HG03520 (cell line): ENCODE measurements around the gene PCDHB12.
"Not testable (repeated sequence)": the region's sequence is repeated elsewhere in the genome, so short reads cannot be mapped to it uniquely, and the experiment has no call there.

ENCODE experiments used
- ATAC-seq: cut with Tn5 transposase; IDR thresholded peaks from one replicate; pipeline ENCODE4 v1.9.1; 2021; ENCODE audit warnings: mild to moderate bottlenecking, moderate library complexity; ENCODE audit not compliant: unreplicated experiment

The PCDHB12 gene

DNA sequence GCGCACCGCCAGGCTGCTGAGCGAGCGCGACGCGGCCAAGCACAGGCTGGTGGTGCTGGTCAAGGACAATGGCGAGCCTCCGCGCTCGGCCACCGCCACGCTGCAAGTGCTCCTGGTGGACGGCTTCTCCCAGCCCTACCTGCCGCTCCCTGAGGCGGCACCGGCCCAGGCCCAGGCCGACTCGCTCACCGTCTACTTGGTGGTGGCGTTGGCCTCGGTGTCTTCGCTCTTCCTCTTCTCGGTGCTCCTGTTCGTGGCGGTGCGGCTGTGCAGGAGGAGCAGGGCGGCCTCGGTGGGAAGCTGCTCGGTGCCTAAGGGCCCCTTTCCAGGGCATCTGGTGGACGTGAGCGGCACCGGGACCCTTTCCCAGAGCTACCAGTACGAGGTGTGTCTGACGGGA, 6.9 kb upstream of the PCDHB12 start:
- not testable (repeated sequence) for ATAC-seq

DNA sequence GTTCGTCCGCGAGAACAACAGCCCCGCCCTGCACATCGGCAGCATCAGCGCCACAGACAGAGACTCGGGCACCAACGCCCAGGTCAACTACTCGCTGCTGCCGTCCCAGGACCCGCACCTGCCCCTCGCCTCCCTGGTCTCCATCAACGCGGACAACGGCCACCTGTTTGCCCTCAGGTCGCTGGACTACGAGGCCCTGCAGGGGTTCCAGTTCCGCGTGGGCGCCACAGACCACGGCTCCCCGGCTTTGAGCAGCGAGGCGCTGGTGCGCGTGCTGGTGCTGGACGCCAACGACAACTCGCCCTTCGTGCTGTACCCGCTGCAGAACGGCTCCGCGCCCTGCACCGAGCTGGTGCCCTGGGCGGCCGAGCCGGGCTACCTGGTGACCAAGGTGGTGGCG, 1.8 kb downstream of the PCDHB12 start:
- not testable (repeated sequence) for ATAC-seq

DNA sequence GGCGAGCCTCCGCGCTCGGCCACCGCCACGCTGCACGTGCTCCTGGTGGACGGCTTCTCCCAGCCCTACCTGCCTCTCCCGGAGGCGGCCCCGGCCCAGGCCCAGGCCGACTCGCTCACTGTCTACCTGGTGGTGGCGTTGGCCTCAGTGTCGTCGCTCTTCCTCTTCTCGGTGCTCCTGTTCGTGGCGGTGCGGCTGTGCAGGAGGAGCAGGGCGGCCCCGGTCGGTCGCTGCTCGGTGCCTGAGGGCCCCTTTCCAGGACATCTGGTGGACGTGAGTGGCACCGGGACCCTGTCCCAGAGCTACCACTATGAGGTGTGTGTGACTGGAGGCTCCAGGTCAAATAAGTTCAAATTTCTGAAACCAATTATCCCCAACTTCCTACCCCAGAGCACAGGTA, 2.3 kb downstream of the PCDHB12 start:
- ATAC-seq, result not testable (repeated sequence)

DNA sequence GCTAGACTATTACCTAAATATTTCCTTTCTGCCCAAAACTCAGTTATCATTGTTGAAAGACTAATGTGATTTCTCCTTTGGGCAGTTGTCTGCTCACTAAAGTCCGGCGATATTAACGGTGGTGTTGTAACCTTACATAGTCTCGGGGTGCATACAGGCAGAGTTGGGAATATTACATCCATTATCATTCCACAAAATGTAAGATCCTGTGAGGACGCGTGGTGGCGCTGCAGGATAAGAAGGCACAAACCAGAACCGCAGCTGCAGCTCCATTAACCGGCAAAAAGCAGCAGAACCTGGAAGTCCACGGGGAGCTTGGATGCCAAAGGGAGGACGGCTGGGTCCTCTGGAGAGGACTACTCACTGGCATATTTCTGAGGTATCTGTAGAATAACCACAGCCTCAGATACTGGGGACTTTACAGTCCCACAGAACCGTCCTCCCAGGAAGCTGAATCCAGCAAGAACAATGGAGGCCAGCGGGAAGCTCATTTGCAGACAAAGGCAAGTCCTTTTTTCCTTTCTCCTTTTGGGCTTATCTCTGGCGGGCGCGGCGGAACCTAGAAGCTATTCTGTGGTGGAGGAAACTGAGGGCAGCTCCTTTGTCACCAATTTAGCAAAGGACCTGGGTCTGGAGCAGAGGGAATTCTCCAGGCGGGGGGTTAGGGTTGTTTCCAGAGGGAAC, 5.3 kb downstream of the PCDHB12 start, which contains the start of gene PCDHB13:
PCDHB13 (plus strand) TSS at position 264 of the 684 bp plus-strand sequence; CDS start at position 469, 205 bp downstream.
- not testable (repeated sequence) for ATAC-seq

DNA sequence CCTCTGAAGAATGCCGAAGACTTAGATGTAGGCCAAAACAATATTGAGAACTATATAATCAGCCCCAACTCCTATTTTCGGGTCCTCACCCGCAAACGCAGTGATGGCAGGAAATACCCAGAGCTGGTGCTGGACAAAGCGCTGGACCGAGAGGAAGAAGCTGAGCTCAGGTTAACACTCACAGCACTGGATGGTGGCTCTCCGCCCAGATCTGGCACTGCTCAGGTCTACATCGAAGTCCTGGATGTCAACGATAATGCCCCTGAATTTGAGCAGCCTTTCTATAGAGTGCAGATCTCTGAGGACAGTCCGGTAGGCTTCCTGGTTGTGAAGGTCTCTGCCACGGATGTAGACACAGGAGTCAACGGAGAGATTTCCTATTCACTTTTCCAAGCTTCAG, 6.1 kb downstream of the PCDHB12 start:
- not testable (repeated sequence) for ATAC-seq

DNA sequence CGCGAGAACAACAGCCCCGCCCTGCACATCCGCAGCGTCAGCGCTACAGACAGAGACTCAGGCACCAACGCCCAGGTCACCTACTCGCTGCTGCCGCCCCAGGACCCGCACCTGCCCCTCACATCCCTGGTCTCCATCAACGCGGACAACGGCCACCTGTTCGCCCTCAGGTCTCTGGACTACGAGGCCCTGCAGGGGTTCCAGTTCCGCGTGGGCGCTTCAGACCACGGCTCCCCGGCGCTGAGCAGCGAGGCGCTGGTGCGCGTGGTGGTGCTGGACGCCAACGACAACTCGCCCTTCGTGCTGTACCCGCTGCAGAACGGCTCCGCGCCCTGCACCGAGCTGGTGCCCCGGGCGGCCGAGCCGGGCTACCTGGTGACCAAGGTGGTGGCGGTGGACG, 7.0 kb downstream of the PCDHB12 start:
- ATAC-seq, result not testable (repeated sequence)

DNA sequence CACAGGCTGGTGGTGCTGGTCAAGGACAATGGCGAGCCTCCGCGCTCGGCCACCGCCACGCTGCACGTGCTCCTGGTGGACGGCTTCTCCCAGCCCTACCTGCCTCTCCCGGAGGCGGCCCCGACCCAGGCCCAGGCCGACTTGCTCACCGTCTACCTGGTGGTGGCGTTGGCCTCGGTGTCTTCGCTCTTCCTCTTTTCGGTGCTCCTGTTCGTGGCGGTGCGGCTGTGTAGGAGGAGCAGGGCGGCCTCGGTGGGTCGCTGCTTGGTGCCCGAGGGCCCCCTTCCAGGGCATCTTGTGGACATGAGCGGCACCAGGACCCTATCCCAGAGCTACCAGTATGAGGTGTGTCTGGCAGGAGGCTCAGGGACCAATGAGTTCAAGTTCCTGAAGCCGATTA, 7.5 kb downstream of the PCDHB12 start:
- not testable (repeated sequence) for ATAC-seq

DNA sequence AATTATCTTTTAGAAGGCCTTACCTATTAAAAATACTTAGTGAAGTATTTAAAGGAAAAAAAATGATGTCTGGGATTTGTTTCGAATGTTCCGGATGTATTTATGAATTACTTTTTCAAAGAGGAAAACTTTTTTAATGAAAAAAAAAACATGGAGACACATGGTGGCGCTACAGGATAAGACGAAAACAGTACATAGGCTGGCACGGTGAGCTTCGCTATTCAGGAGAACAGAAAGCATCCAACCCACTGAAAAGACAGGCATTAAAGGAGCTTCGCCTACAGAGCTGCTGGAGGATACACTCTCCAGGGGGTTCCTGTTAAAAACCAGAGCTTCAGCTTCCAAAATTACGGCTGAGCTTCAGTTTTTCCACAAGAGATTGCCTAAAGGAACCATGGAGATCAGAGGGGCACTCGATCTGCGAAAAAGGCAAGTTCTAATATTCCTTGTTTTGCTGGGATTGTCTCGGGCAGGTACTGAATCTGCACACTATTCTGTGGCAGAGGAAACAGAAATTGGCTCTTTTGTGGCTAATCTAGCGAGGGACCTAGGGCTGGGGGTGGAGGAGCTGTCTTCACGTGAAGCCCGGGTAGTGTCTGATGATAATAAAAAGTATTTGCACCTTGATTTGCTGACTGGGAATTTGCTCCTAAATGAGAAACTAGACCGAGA, 14.7 kb downstream of the PCDHB12 start, which contains the start of gene PCDHB14:
PCDHB14 (plus strand) TSS at position 232 of the 672 bp plus-strand sequence; CDS start at position 395, 163 bp downstream.
- ATAC-seq, result no peak

DNA sequence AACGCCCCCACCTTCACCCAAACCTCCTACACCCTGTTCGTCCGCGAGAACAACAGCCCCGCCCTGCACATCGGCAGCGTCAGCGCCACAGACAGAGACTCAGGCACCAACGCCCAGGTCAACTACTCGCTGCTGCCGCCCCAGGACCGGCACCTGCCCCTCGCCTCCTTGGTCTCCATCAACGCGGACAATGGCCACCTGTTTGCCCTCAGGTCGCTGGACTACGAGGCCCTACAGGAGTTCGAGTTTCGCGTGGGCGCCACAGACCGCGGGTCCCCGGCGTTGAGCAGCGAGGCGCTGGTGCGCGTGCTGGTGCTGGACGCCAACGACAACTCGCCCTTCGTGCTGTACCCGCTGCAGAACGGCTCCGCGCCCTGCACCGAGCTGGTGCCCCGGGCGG, 16.3 kb downstream of the PCDHB12 start:
- ATAC-seq, result not testable (repeated sequence)

DNA sequence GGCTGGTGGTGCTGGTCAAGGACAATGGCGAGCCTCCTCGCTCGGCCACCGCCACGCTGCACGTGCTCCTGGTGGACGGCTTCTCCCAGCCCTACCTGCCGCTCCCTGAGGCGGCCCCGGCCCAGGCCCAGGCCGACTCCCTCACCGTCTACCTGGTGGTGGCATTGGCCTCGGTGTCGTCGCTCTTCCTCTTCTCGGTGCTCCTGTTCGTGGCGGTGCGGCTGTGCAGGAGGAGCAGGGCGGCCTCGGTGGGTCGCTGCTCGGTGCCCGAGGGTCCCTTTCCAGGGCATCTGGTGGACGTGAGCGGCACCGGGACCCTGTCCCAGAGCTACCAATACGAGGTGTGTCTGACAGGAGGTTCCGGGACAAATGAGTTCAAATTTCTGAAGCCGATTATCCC, 16.9 kb downstream of the PCDHB12 start:
- ATAC-seq, result not testable (repeated sequence)

DNA sequence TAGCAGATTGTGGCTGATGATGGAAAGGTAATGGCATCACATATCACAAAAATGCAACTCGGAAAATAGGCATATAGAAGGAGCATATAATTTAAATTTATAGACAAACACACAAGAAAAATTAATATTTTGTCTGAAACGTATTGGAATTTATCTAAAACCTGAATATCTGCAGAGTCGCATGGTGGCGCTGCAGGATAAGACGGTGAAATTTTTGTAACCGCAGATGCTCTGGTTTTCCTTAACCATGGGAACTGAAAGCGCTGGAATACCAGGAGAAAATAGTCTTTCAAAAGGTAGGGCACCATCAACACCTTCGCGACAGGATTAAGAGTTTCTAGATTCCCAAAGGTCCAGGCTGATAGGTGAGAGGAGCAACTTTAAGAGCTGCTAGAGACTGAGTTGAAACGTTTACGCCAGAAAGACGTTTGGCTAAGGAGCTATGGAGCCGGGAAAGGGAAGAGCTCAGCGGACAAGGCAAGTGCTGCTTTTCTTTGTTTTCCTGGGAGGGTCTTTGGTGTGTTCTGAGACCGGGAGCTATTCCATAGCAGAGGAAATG, 25.7 kb downstream of the PCDHB12 start:
- no peak for ATAC-seq

DNA sequence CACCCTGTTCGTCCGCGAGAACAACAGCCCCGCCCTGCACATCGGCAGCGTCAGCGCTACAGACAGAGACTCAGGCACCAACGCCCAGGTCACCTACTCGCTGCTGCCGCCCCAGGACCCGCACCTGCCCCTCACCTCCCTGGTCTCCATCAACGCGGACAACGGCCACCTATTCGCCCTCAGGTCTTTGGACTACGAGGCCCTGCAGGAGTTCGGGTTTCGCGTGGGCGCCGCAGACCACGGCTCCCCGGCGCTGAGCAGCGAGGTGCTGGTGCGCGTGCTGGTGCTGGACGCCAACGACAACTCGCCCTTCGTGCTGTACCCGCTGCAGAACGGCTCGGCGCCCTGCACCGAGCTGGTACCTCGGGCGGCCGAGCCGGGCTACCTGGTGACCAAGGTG, 27.4 kb downstream of the PCDHB12 start:
- not testable (repeated sequence) for ATAC-seq

DNA sequence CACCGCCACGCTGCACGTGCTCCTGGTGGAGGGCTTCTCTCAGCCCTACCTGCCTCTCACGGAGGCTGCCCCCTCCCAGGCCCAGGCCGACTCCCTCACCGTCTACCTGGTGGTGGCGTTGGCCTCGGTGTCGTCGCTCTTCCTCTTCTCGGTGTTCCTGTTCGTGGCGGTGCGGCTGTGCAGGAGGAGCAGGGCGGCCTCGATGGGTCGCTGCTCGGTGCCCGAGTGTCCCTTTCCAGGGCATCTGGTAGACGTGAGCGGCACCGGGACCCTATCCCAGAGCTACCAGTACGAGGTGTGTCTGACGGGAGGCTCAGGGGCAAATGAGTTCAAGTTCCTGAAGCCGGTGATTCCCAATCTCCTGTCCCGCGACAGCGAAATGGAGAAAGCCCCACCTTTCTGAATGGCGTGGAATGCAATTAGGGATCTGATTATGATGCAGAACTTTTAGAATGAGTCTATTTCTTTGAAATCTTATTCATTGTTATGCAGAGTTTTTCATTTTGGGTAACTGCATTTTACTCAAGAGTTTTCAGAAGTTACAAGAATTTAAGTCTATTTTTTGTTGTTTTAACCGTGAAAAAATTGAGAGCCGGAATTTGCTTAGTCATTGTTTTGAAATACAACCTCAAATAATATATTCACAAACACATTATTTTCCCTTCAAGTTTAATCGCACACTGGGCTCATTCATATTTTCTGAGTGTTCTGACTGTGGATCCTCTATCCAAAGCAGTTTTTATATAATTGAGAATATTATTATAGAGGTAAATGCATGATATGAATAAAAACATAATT, 28.2 kb downstream of the PCDHB12 start:
- ATAC-seq, result no peak

DNA sequence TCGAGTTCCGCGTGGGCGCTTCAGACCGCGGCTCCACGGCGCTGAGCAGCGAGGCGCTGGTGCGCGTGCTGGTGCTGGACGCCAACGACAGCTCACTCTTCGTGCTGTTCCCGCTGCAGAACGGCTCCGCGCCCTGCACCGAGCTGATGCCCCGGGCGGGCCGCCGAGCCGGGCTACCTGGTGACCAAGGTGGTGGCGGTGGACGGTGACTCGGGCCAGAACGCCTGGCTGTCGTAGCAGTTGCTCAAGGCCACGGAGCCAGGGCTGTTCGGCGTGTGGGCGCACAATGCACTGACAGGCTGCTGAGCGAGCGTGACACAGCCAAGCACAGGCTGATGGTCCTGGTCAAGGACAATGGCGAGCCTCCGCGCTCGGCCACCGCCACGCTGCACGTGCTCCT, 33.0 kb downstream of the PCDHB12 start:
- no peak for ATAC-seq

DNA sequence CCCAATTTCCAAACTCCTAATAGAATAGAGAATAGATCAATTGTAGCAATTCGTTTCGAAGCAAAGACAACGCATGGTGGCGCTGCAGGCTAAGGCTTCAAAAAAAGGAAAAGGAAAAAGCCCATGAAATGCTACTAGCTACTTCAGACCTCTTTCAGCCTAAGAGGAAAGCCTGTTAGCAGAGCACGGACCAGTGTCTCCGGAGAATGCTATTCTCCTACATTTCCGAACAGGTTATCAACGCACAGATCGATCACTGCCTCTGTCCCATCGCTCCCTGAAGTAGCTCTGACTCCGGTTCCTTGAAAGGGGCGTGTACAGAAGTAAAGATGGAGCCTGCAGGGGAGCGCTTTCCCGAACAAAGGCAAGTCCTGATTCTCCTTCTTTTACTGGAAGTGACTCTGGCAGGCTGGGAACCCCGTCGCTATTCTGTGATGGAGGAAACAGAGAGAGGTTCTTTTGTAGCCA, 36.8 kb downstream of the PCDHB12 start, which contains the start of gene PCDHB15:
PCDHB15 (plus strand) TSS at position 146 of the 468 bp plus-strand sequence; CDS start at position 330, 184 bp downstream.
- no peak for ATAC-seq

DNA sequence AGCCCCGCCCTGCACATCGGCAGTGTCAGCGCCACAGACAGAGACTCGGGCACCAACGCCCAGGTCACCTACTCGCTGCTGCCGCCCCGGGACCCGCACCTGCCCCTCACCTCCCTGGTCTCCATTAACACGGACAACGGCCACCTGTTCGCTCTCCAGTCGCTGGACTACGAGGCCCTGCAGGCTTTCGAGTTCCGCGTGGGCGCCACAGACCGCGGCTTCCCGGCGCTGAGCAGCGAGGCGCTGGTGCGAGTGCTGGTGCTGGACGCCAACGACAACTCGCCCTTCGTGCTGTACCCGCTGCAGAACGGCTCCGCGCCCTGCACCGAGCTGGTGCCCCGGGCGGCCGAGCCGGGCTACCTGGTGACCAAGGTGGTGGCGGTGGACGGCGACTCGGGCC, 38.5 kb downstream of the PCDHB12 start:
- not testable (repeated sequence) for ATAC-seq

DNA sequence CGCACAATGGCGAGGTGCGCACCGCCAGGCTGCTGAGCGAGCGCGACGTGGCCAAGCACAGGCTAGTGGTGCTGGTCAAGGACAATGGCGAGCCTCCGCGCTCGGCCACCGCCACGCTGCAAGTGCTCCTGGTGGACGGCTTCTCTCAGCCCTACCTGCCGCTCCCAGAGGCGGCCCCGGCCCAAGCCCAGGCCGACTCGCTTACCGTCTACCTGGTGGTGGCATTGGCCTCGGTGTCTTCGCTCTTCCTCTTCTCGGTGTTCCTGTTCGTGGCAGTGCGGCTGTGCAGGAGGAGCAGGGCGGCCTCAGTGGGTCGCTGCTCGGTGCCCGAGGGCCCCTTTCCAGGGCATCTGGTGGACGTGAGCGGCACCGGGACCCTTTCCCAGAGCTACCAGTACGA, 38.9 kb downstream of the PCDHB12 start:
- ATAC-seq, result not testable (repeated sequence)

DNA sequence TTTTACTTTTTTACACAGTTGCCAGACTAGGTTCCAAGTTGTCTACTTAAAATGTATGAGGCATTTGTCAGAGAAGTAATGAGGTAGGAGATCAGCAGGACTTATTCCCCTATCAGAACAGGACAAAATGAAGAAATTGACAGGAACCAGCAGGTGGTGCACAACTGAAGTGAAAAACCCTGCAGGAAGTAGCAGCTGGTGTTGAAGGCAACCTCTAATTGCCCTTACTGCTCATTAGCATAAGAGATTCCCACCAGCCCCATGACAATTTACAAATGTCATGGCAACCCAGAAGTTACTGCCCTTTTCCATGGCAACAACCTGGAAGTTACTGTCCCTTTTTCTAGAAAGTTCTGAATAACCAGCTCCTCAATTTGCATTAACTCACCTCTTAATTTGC, 42.1 kb downstream of the PCDHB12 start:
- no peak for ATAC-seq

DNA sequence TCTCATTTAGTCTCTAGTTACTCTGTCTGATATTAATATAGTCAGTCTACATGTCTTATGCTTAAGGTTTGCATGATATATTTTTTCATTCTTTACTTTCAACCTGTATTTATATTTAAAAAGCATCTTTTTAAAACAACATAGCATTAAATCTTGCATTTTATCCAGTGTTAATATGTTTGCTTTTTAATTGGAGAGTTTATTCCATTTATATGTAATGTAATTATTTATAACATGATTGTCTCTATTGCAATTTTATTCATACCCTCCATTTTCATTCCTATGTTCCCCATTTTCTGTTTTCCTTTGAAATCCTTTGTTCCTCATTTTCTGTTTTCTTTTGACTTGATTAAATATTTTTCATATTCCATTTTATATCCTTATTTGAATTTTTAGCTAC, 49.9 kb downstream of the PCDHB12 start:
- ATAC-seq, result no peak

DNA sequence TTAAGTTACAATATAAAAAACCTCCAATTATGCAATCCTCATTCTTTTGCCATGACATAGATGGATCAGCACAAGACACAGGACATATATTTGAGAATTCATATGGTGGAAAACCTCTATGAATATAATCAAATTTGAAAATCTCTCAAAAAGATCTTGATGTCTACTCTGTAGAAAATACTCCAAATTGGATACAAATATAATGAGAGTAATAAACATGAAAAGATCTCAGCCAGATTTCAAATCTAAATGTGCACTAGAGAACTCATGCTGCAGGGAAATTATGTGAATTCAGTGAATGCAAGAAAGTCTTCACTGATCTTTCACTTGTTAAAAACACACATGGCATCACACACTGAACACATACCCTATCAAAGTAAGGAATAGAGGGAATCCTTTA, 50.4 kb downstream of the PCDHB12 start:
- no peak for ATAC-seq
